IPS-20b (cell line): ENCODE results near the gene SCYL1.

Source experiments
- H3K27ac ChIP-seq: one replicate; pipeline ENCODE4 v1.5.1; 2013; ENCODE audit warnings: low read length
- H3K27me3 ChIP-seq: 2 replicates; pipeline ENCODE4 v1.6.1; 2013; ENCODE audit warnings: mild to moderate bottlenecking, low read length, inconsistent platforms; ENCODE audit not compliant: insufficient read depth
- H3K36me3 ChIP-seq: 2 replicates; pipeline ENCODE4 v1.6.1; 2013; ENCODE audit warnings: low read depth, mild to moderate bottlenecking, inconsistent platforms, low read length, moderate library complexity; ENCODE audit not compliant: insufficient read depth
- H3K4me1 ChIP-seq: 2 replicates; pipeline ENCODE4 v1.6.1; 2013; ENCODE audit warnings: mild to moderate bottlenecking, control low read depth, inconsistent platforms, low read length, moderate library complexity; ENCODE audit not compliant: insufficient read depth
- H3K4me3 ChIP-seq: 2 replicates; pipeline ENCODE4 v1.5.1; 2013; ENCODE audit warnings: mild to moderate bottlenecking, low read length, inconsistent platforms
- H3K9ac ChIP-seq: 2 replicates; pipeline ENCODE4 v1.6.1; 2013; ENCODE audit warnings: low read depth, mild to moderate bottlenecking, inconsistent platforms, low read length, moderate library complexity
- H3K9me3 ChIP-seq: 2 replicates; pipeline ENCODE4 v1.6.1; 2013; ENCODE audit warnings: mild to moderate bottlenecking, low read depth, low read length, inconsistent platforms; ENCODE audit not compliant: insufficient read depth

The SCYL1 gene

DNA sequence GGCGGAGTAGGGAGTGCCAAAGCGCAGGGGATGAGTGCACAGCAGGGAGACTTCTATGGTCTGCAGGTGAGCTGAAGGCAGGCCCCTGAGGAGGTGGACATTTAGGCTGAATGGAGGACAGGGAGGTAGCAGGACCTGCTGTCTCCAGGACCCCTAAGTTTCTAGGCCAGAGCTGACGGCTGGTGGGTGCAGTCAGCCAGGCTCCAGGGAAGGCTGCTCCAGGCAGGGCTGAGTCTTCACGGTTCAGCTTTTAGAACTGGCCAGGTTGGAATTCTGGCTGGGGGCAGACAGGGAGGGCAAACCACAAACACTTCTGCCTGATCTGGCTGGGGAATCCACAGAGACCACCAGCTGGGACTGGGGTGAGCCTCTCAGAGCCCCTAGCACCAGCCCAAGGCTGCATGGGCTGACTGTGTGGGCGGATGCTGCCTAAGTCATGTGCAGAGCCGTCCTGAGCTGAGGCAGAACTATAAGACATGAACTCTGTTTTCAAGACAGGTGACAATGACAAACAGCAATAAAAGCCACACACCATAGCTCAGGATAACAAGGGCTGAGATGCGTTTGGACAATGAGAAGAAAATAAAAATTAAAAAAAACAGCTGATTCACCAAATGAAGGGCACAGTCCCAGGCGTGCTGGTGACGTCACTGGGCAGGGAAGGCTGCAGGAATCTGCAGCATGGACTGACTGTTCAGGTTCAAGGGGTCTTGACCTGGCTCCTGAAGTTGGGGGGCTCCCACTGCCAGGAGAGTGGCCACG is 36.4 kb upstream of the SCYL1 start:
- H3K9ac ChIP-seq = peak overlapping the region; percentile 84; the same call in 1 of the 2 replicates
- H3K36me3 ChIP-seq = no peaks in the 10 kb centered on the region
- H3K4me1 ChIP-seq = peaks cover 63% of the 10 kb centered on the region
- peak overlapping the region; percentile 57; the same call in 1 of the 2 replicates for H3K4me3 ChIP-seq
- H3K27me3 ChIP-seq = no peaks in the 10 kb centered on the region
- H3K27ac ChIP-seq = peak overlapping the region; percentile 91
- no peaks in the 10 kb centered on the region for H3K9me3 ChIP-seq

DNA sequence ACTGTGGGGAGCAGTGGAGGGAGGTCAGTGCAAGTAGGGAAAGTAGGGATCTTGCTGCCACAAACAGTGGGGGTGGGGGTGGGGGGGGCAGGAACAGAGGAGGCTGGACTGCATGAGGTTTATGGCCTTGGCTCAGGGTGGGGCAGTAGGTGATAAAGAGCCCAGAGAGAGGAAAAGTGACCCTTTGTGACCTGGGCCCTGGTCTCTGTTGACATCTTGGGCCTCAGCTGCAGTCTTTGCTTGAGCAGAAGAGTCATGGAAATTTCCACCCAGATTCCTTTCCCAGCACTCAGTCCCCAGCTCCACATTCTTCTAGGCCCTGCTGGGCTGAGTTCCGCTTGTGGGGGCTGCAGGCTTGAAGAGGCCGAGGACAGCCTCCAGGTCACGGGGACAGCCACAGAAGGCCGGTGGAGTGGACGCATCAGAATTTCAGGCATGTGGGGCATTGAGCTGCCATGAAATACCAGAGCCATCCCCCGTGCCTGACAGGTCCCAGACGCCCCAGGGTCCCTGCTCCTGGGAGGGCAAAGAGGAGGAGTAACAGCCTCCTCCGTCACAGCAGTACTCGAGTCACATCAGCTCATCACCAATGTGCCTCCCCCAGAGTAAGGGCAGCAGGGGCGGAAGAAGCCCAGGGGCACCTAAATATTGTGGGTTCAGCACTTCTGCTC is 35.7 kb upstream of the SCYL1 start:
- peak overlapping the region; percentile 84; the same call in 1 of the 2 replicates for H3K9ac ChIP-seq
- H3K27ac ChIP-seq = peak overlapping the region; percentile 91

DNA sequence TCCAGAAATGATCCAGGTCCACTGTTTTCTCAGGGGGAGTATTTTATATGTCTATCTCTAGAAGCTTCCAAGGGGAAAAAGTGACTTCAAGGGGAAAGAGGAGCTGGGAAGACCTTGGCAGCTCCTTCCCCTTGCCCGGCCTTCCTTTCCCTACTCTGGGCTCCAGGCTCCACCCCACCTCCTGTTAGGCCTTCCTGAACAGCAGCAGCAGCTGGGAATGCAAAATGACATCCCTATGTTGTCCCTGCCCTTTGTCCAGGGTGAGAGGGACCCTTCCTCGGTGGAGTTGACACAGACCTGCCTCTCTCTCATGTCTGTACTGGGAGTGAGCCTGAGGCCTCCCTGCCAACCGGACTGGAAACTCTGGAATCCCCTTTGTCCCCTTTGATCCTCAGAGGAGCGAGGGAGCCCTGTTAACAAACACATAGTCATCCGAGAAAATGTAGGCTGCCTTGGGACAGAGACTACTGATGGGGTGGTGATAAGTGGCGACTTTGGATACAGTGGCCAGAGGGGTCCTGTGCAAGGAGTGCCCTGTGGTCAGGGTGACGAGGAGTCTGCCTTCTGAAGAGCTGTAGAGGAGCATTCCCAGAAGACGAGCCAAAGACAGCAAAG is 35.1 kb upstream of the SCYL1 start:
- no peaks in the 10 kb centered on the region for H3K9me3 ChIP-seq
- no peaks in the 10 kb centered on the region for H3K27me3 ChIP-seq
- H3K27ac ChIP-seq = peak overlapping the region; percentile 91
- peaks cover 66% of the 10 kb centered on the region for H3K4me1 ChIP-seq
- H3K36me3 ChIP-seq = no peaks in the 10 kb centered on the region
- H3K9ac ChIP-seq = peak overlapping the region; percentile 84; the same call in 1 of the 2 replicates
- peak overlapping the region; percentile 20; the same call in 1 of the 2 replicates for H3K4me3 ChIP-seq

More for the DNA sequence above, 35.7 kb upstream of the SCYL1 start:
- no peaks in the 10 kb centered on the region for H3K36me3 ChIP-seq
- no peaks in the 10 kb centered on the region for H3K27me3 ChIP-seq
- peaks cover 66% of the 10 kb centered on the region for H3K4me1 ChIP-seq
- no peaks in the 10 kb centered on the region for H3K9me3 ChIP-seq
- H3K4me3 ChIP-seq = peak overlapping the region; percentile 57; the same call in 1 of the 2 replicates

DNA sequence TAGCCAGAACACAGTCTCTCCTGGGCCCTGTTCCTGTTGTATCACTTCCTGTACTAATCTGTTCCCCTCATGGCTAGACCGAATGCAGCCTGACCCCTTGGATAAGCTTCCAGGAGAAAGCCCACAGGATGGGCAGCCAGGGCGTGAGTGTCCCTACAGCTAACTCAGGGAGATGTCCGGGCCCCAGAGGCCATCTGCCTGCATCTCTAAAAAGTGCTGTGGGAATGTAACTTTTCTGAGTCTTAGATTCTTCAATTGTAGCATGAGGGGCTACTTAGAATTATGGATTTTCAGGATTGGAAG is 33.8 kb upstream of the SCYL1 start:
- Histone ChIP-seq H3K36me3 (no peaks in the 10 kb centered on the region), H3K9me3 (no peaks in the 10 kb centered on the region), H3K27ac (no peak overlapping the region), H3K9ac (no peak overlapping the region), H3K4me1 (peaks cover 60% of the 10 kb centered on the region), H3K4me3 (no peak overlapping the region), H3K27me3 (no peaks in the 10 kb centered on the region)

DNA sequence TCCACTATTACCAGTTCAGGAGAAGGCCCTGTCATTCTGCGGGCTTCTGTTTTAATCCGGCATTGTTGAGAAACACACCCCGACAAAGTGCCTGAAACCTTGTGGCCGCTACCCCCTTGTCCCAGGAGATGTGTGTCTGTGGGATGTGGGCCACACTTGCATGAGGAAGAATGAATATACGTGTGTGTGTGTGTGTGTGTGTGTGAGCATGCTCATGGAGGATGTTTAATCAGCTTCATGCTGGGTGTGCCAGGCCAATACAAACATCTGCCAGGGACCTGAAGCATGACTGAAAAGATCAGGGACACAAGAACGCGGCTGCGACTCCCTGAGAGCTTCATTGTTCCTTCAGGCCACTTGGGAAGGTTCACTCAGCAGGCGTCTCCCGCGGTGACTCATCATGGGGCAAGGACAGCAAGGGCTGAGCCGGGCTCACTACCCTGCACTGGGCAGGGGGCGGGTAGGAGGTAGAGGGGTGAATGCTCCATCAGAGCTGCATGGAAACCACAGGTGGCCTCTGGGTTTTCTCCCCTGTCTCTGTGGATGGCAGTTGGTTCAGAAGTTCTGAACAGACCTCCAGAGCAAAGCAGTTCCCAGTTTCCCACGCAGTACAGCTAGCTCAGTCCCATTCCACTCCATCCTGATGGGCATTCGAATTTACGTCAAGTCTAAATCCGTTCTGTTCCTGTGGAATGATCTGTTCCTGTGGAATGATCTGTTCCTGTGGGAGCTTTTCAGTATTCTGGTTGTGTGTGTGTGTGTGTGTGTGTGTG is 33.1 kb upstream of the SCYL1 start:
- H3K4me1 ChIP-seq = peaks cover 61% of the 10 kb centered on the region
- H3K9ac ChIP-seq = peak overlapping the region; percentile 51; the same call in 1 of the 2 replicates
- no peak overlapping the region for H3K4me3 ChIP-seq
- no peaks in the 10 kb centered on the region for H3K36me3 ChIP-seq
- H3K27ac ChIP-seq = no peak overlapping the region
- H3K9me3 ChIP-seq = no peaks in the 10 kb centered on the region
- H3K27me3 ChIP-seq = no peaks in the 10 kb centered on the region

DNA sequence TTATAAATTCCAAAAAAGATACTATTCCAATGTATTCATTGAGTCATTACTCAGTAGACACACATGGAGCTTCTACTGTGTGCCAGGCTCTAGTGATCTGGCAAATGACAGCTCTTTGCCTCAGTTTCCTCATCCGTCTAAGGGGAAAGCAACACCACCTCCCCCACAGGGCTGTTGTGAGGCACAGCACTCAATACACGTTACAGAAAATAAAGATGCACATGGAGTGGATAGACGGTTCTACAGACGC is 32.6 kb upstream of the SCYL1 start:
- Histone ChIP-seq H3K4me1 (peaks cover 59% of the 10 kb centered on the region), H3K27me3 (no peaks in the 10 kb centered on the region), H3K4me3 (no peak overlapping the region), H3K9ac (peak overlapping the region; percentile 51; the same call in 1 of the 2 replicates), H3K9me3 (no peaks in the 10 kb centered on the region), H3K36me3 (no peaks in the 10 kb centered on the region), H3K27ac (no peak overlapping the region)

DNA sequence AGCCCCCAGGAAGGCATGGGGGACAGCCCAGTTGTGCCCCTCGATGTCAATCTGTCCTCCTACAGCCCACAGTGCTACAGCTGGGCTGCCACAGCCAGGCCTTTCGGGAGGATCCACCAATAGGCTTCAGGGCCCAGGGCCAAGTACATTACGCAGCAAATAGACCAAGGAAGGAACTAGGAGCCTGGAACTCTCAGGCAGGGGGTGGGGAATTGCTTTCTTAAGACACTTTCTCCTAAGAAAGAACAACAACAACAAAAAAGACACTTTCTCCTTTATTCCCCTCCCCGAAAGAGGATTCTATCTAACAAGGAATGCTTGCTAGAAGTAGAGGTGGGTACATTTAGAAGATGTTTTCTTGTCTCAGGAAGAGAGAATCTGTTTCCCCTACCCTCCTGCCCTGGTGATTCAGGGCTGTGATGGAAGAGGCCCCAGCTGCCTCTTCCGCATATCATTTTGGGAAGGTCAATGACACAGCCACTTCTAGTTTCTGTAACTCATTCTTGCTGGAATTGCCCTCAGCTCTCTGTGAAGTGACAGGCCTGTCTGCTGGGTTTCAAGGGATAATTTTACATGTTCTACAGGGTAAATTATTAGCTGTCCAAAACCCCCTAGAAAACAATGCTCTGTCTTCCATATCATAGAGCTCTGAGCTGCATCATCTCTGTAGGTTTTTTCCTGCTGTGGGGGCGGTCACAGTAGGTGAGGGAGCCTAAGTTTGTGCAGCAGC is 32.1 kb upstream of the SCYL1 start:
- H3K36me3 ChIP-seq = no peaks in the 10 kb centered on the region
- H3K4me1 ChIP-seq = peaks cover 58% of the 10 kb centered on the region
- no peaks in the 10 kb centered on the region for H3K9me3 ChIP-seq
- no peak overlapping the region for H3K4me3 ChIP-seq
- no peak overlapping the region for H3K27ac ChIP-seq
- H3K9ac ChIP-seq = peak overlapping the region; percentile 20; the same call in 1 of the 2 replicates
- H3K27me3 ChIP-seq = no peaks in the 10 kb centered on the region

DNA sequence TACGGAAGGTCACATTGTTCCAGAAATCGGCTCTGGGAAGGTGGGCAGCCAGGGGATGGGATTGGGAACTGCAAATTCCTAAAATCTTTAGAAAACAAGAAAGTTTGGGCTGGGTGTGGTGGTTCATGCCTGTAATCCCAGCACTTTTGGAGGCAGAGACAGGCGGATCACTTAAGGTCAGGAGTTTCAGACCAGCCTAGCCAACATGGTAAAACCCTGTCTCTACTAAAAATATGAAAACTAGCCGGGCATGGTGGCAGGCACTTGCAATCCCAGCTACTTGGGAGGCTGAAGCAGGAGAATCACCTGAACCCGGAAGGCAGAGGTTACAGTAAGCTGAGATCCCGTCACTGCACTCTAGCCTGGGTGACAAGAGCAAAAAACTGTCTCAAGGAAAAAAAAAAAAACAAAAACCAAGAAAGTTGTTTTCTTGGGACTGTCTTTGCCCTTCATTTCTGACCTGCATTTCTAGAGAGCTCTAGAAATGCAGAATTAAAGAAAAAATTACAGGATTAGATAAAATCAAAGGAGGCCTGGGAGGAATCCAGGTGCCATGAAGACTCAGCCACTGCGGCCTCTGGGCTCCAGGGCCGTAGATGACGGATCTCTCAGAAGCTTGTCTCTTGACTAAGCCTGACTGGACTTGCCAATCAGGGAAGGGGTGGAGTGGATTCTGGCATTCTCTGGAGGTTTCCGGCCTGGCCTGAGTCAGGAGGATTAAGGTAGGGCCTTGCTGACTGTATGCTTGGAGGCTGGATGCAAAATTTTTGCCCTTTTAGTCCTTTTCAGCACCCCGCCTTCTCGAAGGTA is 31.3 kb upstream of the SCYL1 start:
- Histone ChIP-seq H3K9ac (peak overlapping the region; percentile 20; the same call in 1 of the 2 replicates), H3K27ac (no peak overlapping the region), H3K27me3 (no peaks in the 10 kb centered on the region), H3K9me3 (no peaks in the 10 kb centered on the region), H3K4me1 (peaks cover 57% of the 10 kb centered on the region), H3K4me3 (no peak overlapping the region), H3K36me3 (no peaks in the 10 kb centered on the region)

DNA sequence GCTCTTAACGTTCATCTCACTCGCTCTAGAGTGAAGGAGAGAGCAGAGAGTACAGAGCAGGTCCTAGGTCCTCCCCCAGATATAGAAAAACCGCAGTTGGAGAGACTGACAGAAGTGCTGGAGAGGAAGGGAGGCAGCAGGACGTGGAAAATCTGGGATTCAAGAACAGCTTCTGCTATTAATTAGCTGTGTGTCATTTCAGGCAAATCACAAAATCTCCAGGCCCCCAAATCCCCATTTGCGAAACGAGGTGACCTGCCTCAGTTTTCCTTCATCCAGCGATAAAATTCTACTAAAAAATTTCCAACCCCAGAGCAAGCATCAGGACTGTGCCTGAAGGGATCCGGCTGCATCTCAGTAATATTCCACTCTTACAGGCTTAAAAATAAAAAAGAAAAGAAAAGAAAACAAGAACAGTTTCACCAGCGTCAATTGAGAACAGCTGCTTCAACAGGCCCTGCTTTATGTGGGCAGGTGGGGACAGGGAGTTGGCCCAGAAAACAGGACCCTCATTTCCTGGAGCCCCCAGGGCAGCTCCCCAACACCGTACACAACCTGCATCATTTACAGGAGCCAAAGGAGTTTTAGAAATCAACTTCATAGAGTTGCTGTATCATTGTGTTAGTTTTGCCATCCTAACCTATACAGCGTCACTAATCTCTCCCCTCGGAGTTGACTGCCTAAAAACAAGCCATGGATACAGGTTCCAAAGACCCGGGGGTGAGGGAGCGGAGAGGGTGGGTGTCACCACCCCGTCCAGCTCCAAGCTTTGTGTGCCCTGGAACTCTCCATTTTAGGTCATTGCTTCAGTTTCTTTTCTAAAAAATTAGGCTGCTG is 28.4 kb upstream of the SCYL1 start:
- peaks cover 17% of the 10 kb centered on the region for H3K36me3 ChIP-seq
- peak overlapping the region; percentile 68 for H3K9ac ChIP-seq
- H3K4me3 ChIP-seq = peak overlapping the region; percentile 59
- no peak overlapping the region for H3K27ac ChIP-seq
- no peaks in the 10 kb centered on the region for H3K9me3 ChIP-seq
- peaks cover 38% of the 10 kb centered on the region for H3K4me1 ChIP-seq
- H3K27me3 ChIP-seq = no peaks in the 10 kb centered on the region
